HepG2 (cell line): ENCODE measurements around the gene SEBOX. TPM values are rescaled to one million over a fixed set of nuclear protein-coding genes. Genes with fewer than 3 reads are reported as not detected.

ENCODE experiments used
- DDIT3 ChIP-seq: sonication (generic); formaldehyde crosslinking; IDR thresholded peaks from 2 replicates; pipeline ENCODE4 v1.4.0; 2020; ENCODE audit warnings: mild to moderate bottlenecking, missing genetic modification reagents
- E2F1 ChIP-seq: sonication (generic); formaldehyde crosslinking; IDR thresholded peaks from 2 replicates; pipeline ENCODE4 v1.5.0; 2020; ENCODE audit warnings: missing genetic modification reagents
- EHMT2 ChIP-seq: fragments of 200-600 bp; sonication (generic); IDR thresholded peaks from 2 replicates; pipeline ENCODE4 v1.7.0; 2017; ENCODE audit warnings: antibody characterized with exemption, low read depth, low read length, borderline replicate concordance
- KDM1A ChIP-seq: IDR thresholded peaks from 2 replicates; pipeline ENCODE4 v1.6.1; 2016; ENCODE audit warnings: missing compliant biosample characterization
- MATR3 ChIP-seq: sonication (generic); formaldehyde crosslinking; IDR thresholded peaks from 2 replicates; pipeline ENCODE4 v1.4.0; 2020; ENCODE audit warnings: missing genetic modification reagents
- MED13 ChIP-seq: sonication (generic); formaldehyde crosslinking; IDR thresholded peaks from 2 replicates; pipeline ENCODE4 v1.5.0; 2020; ENCODE audit warnings: missing genetic modification reagents
- PTBP1 ChIP-seq: fragments of 200-400 bp; formaldehyde crosslinking; IDR thresholded peaks from 2 replicates; pipeline ENCODE4 v1.6.1; 2018; ENCODE audit warnings: low read length, low read depth; ENCODE audit not compliant: poor library complexity, severe bottlenecking
- RBM22 ChIP-seq: fragments of 200-400 bp; formaldehyde crosslinking; optimal IDR thresholded peaks from 2 replicates; pipeline ENCODE3; 2017; ENCODE audit warnings: mild to moderate bottlenecking, low read length, moderate library complexity
- SAFB2 ChIP-seq: sonication (generic); formaldehyde crosslinking; IDR thresholded peaks from 2 replicates; pipeline ENCODE4 v1.5.1; 2020; ENCODE audit warnings: missing genetic modification reagents, low read depth, mild to moderate bottlenecking, borderline replicate concordance
- ZFP82 ChIP-seq: sonication (generic); formaldehyde crosslinking; IDR thresholded peaks from 2 replicates; pipeline ENCODE4 v1.5.1; 2020; ENCODE audit warnings: mild to moderate bottlenecking, missing genetic modification reagents, borderline replicate concordance
- ZNF10 ChIP-seq: sonication (generic); formaldehyde crosslinking; IDR thresholded peaks from 2 replicates; pipeline ENCODE4 v1.4.0; 2020; ENCODE audit warnings: mild to moderate bottlenecking, low read depth, missing genetic modification reagents, borderline replicate concordance
- ZNF136 ChIP-seq: sonication (generic); formaldehyde crosslinking; IDR thresholded peaks from 2 replicates; pipeline ENCODE4 v1.8.1; 2022; ENCODE audit warnings: low read depth, mild to moderate bottlenecking, moderate library complexity, missing genetic modification reagents
- ZNF143 ChIP-seq: sonication (generic); formaldehyde crosslinking; IDR thresholded peaks from 2 replicates; pipeline ENCODE4 v1.4.0; 2020; ENCODE audit warnings: missing genetic modification reagents
- ZNF18 ChIP-seq: sonication (generic); formaldehyde crosslinking; IDR thresholded peaks from 2 replicates; pipeline ENCODE4 v1.8.0; 2022; ENCODE audit warnings: mild to moderate bottlenecking, missing genetic modification reagents; ENCODE audit not compliant: insufficient replicate concordance
- ZNF20 ChIP-seq: sonication (generic); formaldehyde crosslinking; IDR thresholded peaks from 2 replicates; pipeline ENCODE4 v1.4.0; 2020; ENCODE audit warnings: mild to moderate bottlenecking, moderate library complexity, missing genetic modification reagents
- ZNF576 ChIP-seq: sonication (generic); formaldehyde crosslinking; IDR thresholded peaks from 2 replicates; pipeline ENCODE4 v1.4.0; 2020; ENCODE audit warnings: mild to moderate bottlenecking, missing genetic modification reagents
- ZNF597 ChIP-seq: sonication (generic); formaldehyde crosslinking; IDR thresholded peaks from 2 replicates; pipeline ENCODE4 v1.5.0; 2020; ENCODE audit warnings: missing genetic modification reagents
- ZNF644 ChIP-seq: IDR thresholded peaks from 2 replicates; pipeline ENCODE4 v1.6.1; 2016; ENCODE audit warnings: low read depth
- ZNF784 ChIP-seq: sonication (generic); formaldehyde crosslinking; IDR thresholded peaks from 2 replicates; pipeline ENCODE4 v1.5.1; 2020; ENCODE audit warnings: missing genetic modification reagents, mild to moderate bottlenecking, borderline replicate concordance
- ZNF878 ChIP-seq: sonication (generic); formaldehyde crosslinking; IDR thresholded peaks from 2 replicates; pipeline ENCODE4 v1.8.1; 2023; ENCODE audit warnings: mild to moderate bottlenecking, missing genetic modification reagents, moderate library complexity
- ZNF879 ChIP-seq: sonication (generic); formaldehyde crosslinking; IDR thresholded peaks from 2 replicates; pipeline ENCODE4 v1.8.1; 2023; ENCODE audit warnings: missing genetic modification reagents
- polyA plus RNA-seq, 8 experiments: library from polyadenylated mRNA; depleted of rRNA in 3 of 8; stranded (reverse) in 7 of 8; unstranded in 1 of 8; fragments of >200 nt; fragmentation: Illumina TruSeq in 4 of 8; extraction: Trizol in 4 of 8; gene quantifications; 2 replicates each; pipeline versions ENCODE4 v1.2.1 to v1.2.3, GENCODE V29; 2011 to 2016; ENCODE audit warnings: low read depth in 4 of 8, missing spikeins in 1 of 8, mixed read lengths in 1 of 8; ENCODE audit not compliant: insufficient read depth in 1 of 8
- total RNA-seq, 5 experiments: library from RNA; depleted of rRNA; stranded (reverse); fragments of >200 nt; fragmentation: Illumina TruSeq; extraction: Trizol; gene quantifications; 2 replicates each; pipeline ENCODE4 v1.2.3, GENCODE V29; 2016; ENCODE audit warnings: low read depth in 1 of 5
- TF ChIP-seq, protein P1 (sequence below): IDR thresholded peaks from 2 replicates; pipeline ENCODE4 v1.6.1; 2018; ENCODE audit warnings: missing genetic modification reagents
- TF ChIP-seq, protein P2 (sequence below): IDR thresholded peaks from 2 replicates; pipeline ENCODE4 v1.6.1; 2018; ENCODE audit warnings: missing genetic modification reagents, mild to moderate bottlenecking, missing compliant biosample characterization

Gene SEBOX
- total and polyA plus RNA-seq, 2 of the 13 experiments (the other 11 are each of a cell fraction or from before 2014, with no cell fraction given): not detected

GRCh38 chr17:28368306-28368831 lies 3.4 kb upstream of the SEBOX start (continued):
- TF ChIP-seq, protein P1, sequence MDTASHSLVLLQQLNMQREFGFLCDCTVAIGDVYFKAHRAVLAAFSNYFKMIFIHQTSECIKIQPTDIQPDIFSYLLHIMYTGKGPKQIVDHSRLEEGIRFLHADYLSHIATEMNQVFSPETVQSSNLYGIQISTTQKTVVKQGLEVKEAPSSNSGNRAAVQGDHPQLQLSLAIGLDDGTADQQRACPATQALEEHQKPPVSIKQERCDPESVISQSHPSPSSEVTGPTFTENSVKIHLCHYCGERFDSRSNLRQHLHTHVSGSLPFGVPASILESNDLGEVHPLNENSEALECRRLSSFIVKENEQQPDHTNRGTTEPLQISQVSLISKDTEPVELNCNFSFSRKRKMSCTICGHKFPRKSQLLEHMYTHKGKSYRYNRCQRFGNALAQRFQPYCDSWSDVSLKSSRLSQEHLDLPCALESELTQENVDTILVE: no peak
- TF ChIP-seq MATR3 (CRISPR knock-in tag) (no peak), RBM22 (peak; percentile 74), ZNF576 (no peak), SAFB2 (CRISPR knock-in tag) (no peak), ZNF879 (CRISPR knock-in tag) (no peak), ZNF18 (CRISPR knock-in tag) (no peak), ZNF143 (CRISPR knock-in tag) (0 out of 2 replicates have a peak, but pooled peaks have one; percentile 54), PTBP1 (no peak), ZNF784 (CRISPR knock-in tag) (no peak), ZNF136 (CRISPR knock-in tag) (no peak), EHMT2 (no peak), ZNF878 (CRISPR knock-in tag) (no peak), ZNF10 (no peak), E2F1 (no peak), MED13 (CRISPR knock-in tag) (peak; percentile 85; the same call in 1 of the 2 replicates), DDIT3 (CRISPR knock-in tag) (no peak), ZNF644 (CRISPR knock-in tag) (0 out of 2 replicates have a peak, but pooled peaks have one; percentile 20), ZFP82 (CRISPR knock-in tag) (0 out of 2 replicates have a peak, but pooled peaks have one; percentile 52), ZNF597 (CRISPR knock-in tag) (no peak), KDM1A (peak; percentile 78), ZNF20 (CRISPR knock-in tag) (no peak)
- TF ChIP-seq, protein P2, sequence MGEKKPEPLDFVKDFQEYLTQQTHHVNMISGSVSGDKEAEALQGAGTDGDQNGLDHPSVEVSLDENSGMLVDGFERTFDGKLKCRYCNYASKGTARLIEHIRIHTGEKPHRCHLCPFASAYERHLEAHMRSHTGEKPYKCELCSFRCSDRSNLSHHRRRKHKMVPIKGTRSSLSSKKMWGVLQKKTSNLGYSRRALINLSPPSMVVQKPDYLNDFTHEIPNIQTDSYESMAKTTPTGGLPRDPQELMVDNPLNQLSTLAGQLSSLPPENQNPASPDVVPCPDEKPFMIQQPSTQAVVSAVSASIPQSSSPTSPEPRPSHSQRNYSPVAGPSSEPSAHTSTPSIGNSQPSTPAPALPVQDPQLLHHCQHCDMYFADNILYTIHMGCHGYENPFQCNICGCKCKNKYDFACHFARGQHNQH (CRISPR knock-in tag): peak; percentile 60; the same call in 1 of the 2 replicates
